DOHH2 (cell line): Measurements from ENCODE around the gene ZNF593.

Experiments used
- H3F3A ChIP-seq: fragments of 200-600 bp; sonication (generic), shearing (Covaris generic); 2 replicates; pipeline ENCODE4 v1.6.0; 2016; ENCODE audit warnings: antibody characterized with exemption, mild to moderate bottlenecking; ENCODE audit not compliant: control insufficient read depth, insufficient read depth
- H3K27ac ChIP-seq: fragments of 200-600 bp; sonication (generic); 2 replicates; pipeline ENCODE4 v1.5.1; 2014; ENCODE audit warnings: low read depth, mild to moderate bottlenecking, low read length, moderate library complexity
- H3K27me3 ChIP-seq: fragments of 200-600 bp; sonication (generic); 2 replicates; pipeline ENCODE4 v1.6.1; 2014; ENCODE audit warnings: mild to moderate bottlenecking, low read length, mixed read lengths; ENCODE audit not compliant: control insufficient read depth
- H3K36me3 ChIP-seq: fragments of 200-600 bp; sonication (generic); 2 replicates; pipeline ENCODE4 v1.6.1; 2014; ENCODE audit warnings: mild to moderate bottlenecking, low read length, moderate library complexity, mixed read lengths; ENCODE audit not compliant: control insufficient read depth
- H3K4me1 ChIP-seq: fragments of 200-600 bp; sonication (generic); 2 replicates; pipeline ENCODE4 v1.6.1; 2014; ENCODE audit warnings: mild to moderate bottlenecking, low read length, mixed read lengths; ENCODE audit not compliant: control insufficient read depth
- H3K4me2 ChIP-seq: fragments of 200-600 bp; sonication (generic); 2 replicates; pipeline ENCODE4 v1.6.0; 2014; ENCODE audit warnings: mild to moderate bottlenecking, low read length, moderate library complexity
- H3K4me3 ChIP-seq: fragments of 200-600 bp; sonication (generic); 2 replicates; pipeline ENCODE4 v1.5.1; 2014; ENCODE audit warnings: mild to moderate bottlenecking, low read length, mixed read lengths
- H3K79me2 ChIP-seq: fragments of 200-600 bp; sonication (generic); 2 replicates; pipeline ENCODE4 v1.6.1; 2014; ENCODE audit warnings: mild to moderate bottlenecking, low read length, mixed read lengths; ENCODE audit not compliant: control insufficient read depth
- H3K9me2 ChIP-seq: fragments of 200-600 bp; sonication (generic); replicated peaks from 2 replicates; pipeline ENCODE4 v1.6.1; 2014; ENCODE audit warnings: mild to moderate bottlenecking, low read length, mixed read lengths; ENCODE audit not compliant: control insufficient read depth
- H3K9me3 ChIP-seq: fragments of 200-600 bp; sonication (generic); 2 replicates; pipeline ENCODE4 v1.6.1; 2014; ENCODE audit warnings: antibody characterized with exemption, low read length, mixed read lengths; ENCODE audit not compliant: control insufficient read depth, insufficient read depth
- H4K20me1 ChIP-seq: fragments of 200-600 bp; sonication (generic); 2 replicates; pipeline ENCODE4 v1.6.0; 2014; ENCODE audit warnings: low read depth, mild to moderate bottlenecking, antibody characterized with exemption, low read length, moderate library complexity; ENCODE audit not compliant: control insufficient read depth, insufficient read depth
- CTCF ChIP-seq: fragments of 200-600 bp; sonication (generic); IDR thresholded peaks from one replicate; pipeline ENCODE4 v1.5.1; 2014; ENCODE audit warnings: antibody characterized with exemption, mild to moderate bottlenecking, low read depth, low read length; ENCODE audit not compliant: poor library complexity, severe bottlenecking
- EZH2phosphoT487 ChIP-seq: fragments of 200-600 bp; sonication (generic); IDR thresholded peaks from 2 replicates; pipeline ENCODE4 v1.6.1; 2017; ENCODE audit warnings: borderline replicate concordance, mild to moderate bottlenecking, antibody characterized with exemption, low read length, moderate library complexity, mixed read lengths

The ZNF593 gene

GRCh38 chr1:26160527-26161414, 8.9 kb upstream of the ZNF593 start:
- Histone ChIP-seq H3K4me1 (peaks cover 22% of the 10 kb centered on the region), H3K36me3 (no peaks in the 10 kb centered on the region), H3K9me3 (no peaks in the 10 kb centered on the region), H3F3A (no peaks in the 10 kb centered on the region), H3K27ac (no peak overlapping the region), H3K4me2 (no peak overlapping the region), H4K20me1 (no peaks in the 10 kb centered on the region), H3K79me2 (no peaks in the 10 kb centered on the region), H3K27me3 (peaks cover 56% of the 10 kb centered on the region), H3K9me2 (no peaks in the 10 kb centered on the region), H3K4me3 (no peak overlapping the region)
- TF ChIP-seq EZH2phosphoT487 (no peak), CTCF (no peak)

- peaks cover 22% of the 10 kb centered on the region for H3K4me1 ChIP-seq
- H3K27ac ChIP-seq = no peak overlapping the region
- TF ChIP-seq EZH2phosphoT487 = no peak
- TF ChIP-seq CTCF = peak; percentile 16
Measured at GRCh38 chr1:26161415-26162219, 8.1 kb upstream of the ZNF593 start.

GRCh38 chr1:26162220-26162709, 7.4 kb upstream of the ZNF593 start:
- Histone ChIP-seq H3K27ac (no peak overlapping the region), H3K4me2 (peak overlapping the region; percentile 31), H3K4me3 (peak overlapping the region; percentile 4; the same call in 1 of the 2 replicates), H3F3A (no peaks in the 10 kb centered on the region), H3K9me2 (no peaks in the 10 kb centered on the region), H3K36me3 (no peaks in the 10 kb centered on the region), H3K27me3 (peaks cover 49% of the 10 kb centered on the region), H3K79me2 (no peaks in the 10 kb centered on the region), H3K9me3 (no peaks in the 10 kb centered on the region), H4K20me1 (no peaks in the 10 kb centered on the region), H3K4me1 (peaks cover 22% of the 10 kb centered on the region)
- peak; percentile 58; the same call in 1 of the 2 replicates for TF ChIP-seq EZH2phosphoT487
- no peak for TF ChIP-seq CTCF

More at GRCh38 chr1:26161415-26162219, 8.1 kb upstream of the ZNF593 start:
- H3K36me3 ChIP-seq = no peaks in the 10 kb centered on the region
- no peaks in the 10 kb centered on the region for H3K79me2 ChIP-seq
- H3K4me3 ChIP-seq = peak overlapping the region; percentile 4; the same call in 1 of the 2 replicates
- no peaks in the 10 kb centered on the region for H4K20me1 ChIP-seq
- no peaks in the 10 kb centered on the region for H3K9me3 ChIP-seq
- peak overlapping the region; percentile 31 for H3K4me2 ChIP-seq
- H3K27me3 ChIP-seq = peaks cover 49% of the 10 kb centered on the region
- no peaks in the 10 kb centered on the region for H3F3A ChIP-seq
- no peaks in the 10 kb centered on the region for H3K9me2 ChIP-seq
